Psoas muscle (tissue), 8 donors: Measurements from ENCODE around the gene CTNNBIP1. TPM values are rescaled to one million over a fixed set of nuclear protein-coding genes. Genes with fewer than 3 reads are reported as not detected.

Experiments used
- ATAC-seq, 4 donors: fragments of 200-7000 bp; cut with Tn5 transposase; one replicate each; pipeline ENCODE4 v1.9.1; 2020; ENCODE audit warnings: moderate library complexity in 3 of 4, mild to moderate bottlenecking in 2 of 4
- DNase-seq, 2 donors: peaks; one replicate each; pipeline ENCODE4 v3.0.0-alpha.2; 2020
- H3K27ac ChIP-seq: fragments of 200-600 bp; one replicate; pipeline ENCODE4 v1.8.0; 2022
- H3K27me3 ChIP-seq, 3 donors: fragments of 200-600 bp in 1 of 3; one replicate each; pipeline versions ENCODE4 v1.6.1 to v1.8.0; 2013 to 2022; ENCODE audit warnings: low read length in 2 of 3, mild to moderate bottlenecking in 2 of 3, moderate library complexity in 1 of 3; ENCODE audit not compliant: insufficient read depth in 3 of 3
- H3K36me3 ChIP-seq, 2 donors: fragments of 200-600 bp in 1 of 2; one replicate each; pipeline versions ENCODE4 v1.6.1 to v1.8.0; 2013 to 2022; ENCODE audit warnings: low read depth in 1 of 2, mild to moderate bottlenecking in 1 of 2, moderate library complexity in 1 of 2; ENCODE audit not compliant: insufficient read depth in 1 of 2
- H3K4me1 ChIP-seq: fragments of 200-600 bp; one replicate; pipeline ENCODE4 v1.8.0; 2022
- H3K4me3 ChIP-seq: fragments of 200-600 bp; one replicate; pipeline ENCODE4 v1.8.0; 2022; ENCODE audit warnings: mild to moderate bottlenecking
- H3K9me3 ChIP-seq: fragments of 200-600 bp; one replicate; pipeline ENCODE4 v1.8.0; 2022
- CTCF ChIP-seq: fragments of 200-600 bp; IDR thresholded peaks from one replicate; pipeline ENCODE4 v1.8.0; 2022; ENCODE audit warnings: antibody characterized with exemption
- WGBS, 3 donors: extraction: QIAGEN DNeasy Blood & Tissue Kit; methylation state at CpG; one replicate each; pipeline versions ENCODE4 v1.1.6 to v1.1.7; 2013; 5-methylcytosine and 5-hydroxymethylcytosine counted together
- intact Hi-C, 2 donors: fragments of 100-400 bp; cut with DNase I; formaldehyde crosslinking; loops; one replicate each; pipeline versions ENCODE4 v1.11.0 to v1.14.2; 2022
- polyA plus RNA-seq, 3 donors: library from polyadenylated mRNA; stranded (reverse); fragments of 200-250 nt; gene quantifications; one replicate each; pipeline ENCODE4 v1.2.3, GENCODE V29; 2013
- total RNA-seq, 4 donors: library from RNA; stranded (reverse); fragmentation: NEBNext Ultra II Directional in 2 of 4; extraction: Animal tissue kit (Norgen Biotek cat#: 25700) in 2 of 4; gene quantifications; one replicate each; pipeline versions ENCODE4 v1.2.1 to v1.2.4, GENCODE V29; 2021 to 2023
- donor health status: healthy with polysubstance abuse.
- donor health status: DM: no; HTN: no; CAD: no; lungs with moderate emphysema.
- donor health status: Bipolar disorder and iron deficiency.
- donor health status: healthy.
- donor health status: DM: yes; HTN: yes; CAD: no.
- donor health status: DM: no; HTN: no; CAD: no.
- donor health status: DM: no; HTN: no; CAD: no.
- donor health status: DM: yes; HTN: yes; CAD: no.

CTNNBIP1 gene
- total and polyA plus RNA-seq, 7 donors: 5.9 to 18.5 (median 12.7) TPM

GRCh38 chr1:9900142-9901043, 9.7 kb downstream of the CTNNBIP1 start:
- 41 to 72% (median 54%) methylated on average over 18 of the region's 18 CpGs for WGBS, 3 donors
- H3K27me3 ChIP-seq: no peaks in the 10 kb centered on the region
- H3K9me3 ChIP-seq: no peaks in the 10 kb centered on the region
- intact Hi-C loops: no loop called here
- TF ChIP-seq CTCF: no peak
- H3K36me3 ChIP-seq: no peaks in the 10 kb centered on the region
- H3K4me1 ChIP-seq: peaks cover 26% of the 10 kb centered on the region
- peak overlapping the region; percentile 61 for H3K27ac ChIP-seq
- ATAC-seq: peak; percentile 47 to 71 (median 65)
- peak in 1 of 2 donors; percentile 44 for DNase-seq
- peak overlapping the region; percentile 28 for H3K4me3 ChIP-seq

GRCh38 chr1:9894115-9894514, 16.0 kb downstream of the CTNNBIP1 start:
- ATAC-seq: no peak
- H3K4me3 ChIP-seq: no peak overlapping the region
- no peak for TF ChIP-seq CTCF
- 80 to 92% (median 85%) methylated on average over 3 of the region's 3 CpGs for WGBS, 3 donors
- intact Hi-C loops: no loop called here
- H3K9me3 ChIP-seq: no peaks in the 10 kb centered on the region
- peaks cover 21% of the 10 kb centered on the region for H3K4me1 ChIP-seq
- H3K27me3 ChIP-seq: no peaks in the 10 kb centered on the region
- no peaks in the 10 kb centered on the region for H3K36me3 ChIP-seq
- no peak for DNase-seq
- no peak overlapping the region for H3K27ac ChIP-seq

- H3K27me3 ChIP-seq: no peaks in the 10 kb centered on the region
- intact Hi-C loops: no loop called here
- no peaks in the 10 kb centered on the region for H3K36me3 ChIP-seq
- no peak overlapping the region for H3K4me3 ChIP-seq
- no peaks in the 10 kb centered on the region for H3K9me3 ChIP-seq
- peaks cover 16% of the 10 kb centered on the region for H3K4me1 ChIP-seq
- 72 to 76% (median 72%) methylated on average over 14 of the region's 14 CpGs for WGBS, 3 donors
- no peak for DNase-seq
- TF ChIP-seq CTCF: no peak
- ATAC-seq: peak in 1 of 4 donors; percentile 14
- peak overlapping the region; percentile 68 for H3K27ac ChIP-seq
These were observed 17.2 kb downstream of the CTNNBIP1 start for GRCh38 chr1:9892563-9893528.

- Histone ChIP-seq H3K36me3 (no peaks in the 10 kb centered on the region), H3K27ac (peak overlapping the region; percentile 69), H3K4me1 (peaks cover 16% of the 10 kb centered on the region), H3K4me3 (no peak overlapping the region), H3K9me3 (no peaks in the 10 kb centered on the region), H3K27me3 (no peaks in the 10 kb centered on the region)
- ATAC-seq: peak in 1 of 4 donors; percentile 24
- 52 to 57% (median 56%) methylated on average over 5 of the region's 5 CpGs for WGBS, 3 donors
- intact Hi-C loops: no loop called here
- no peak for TF ChIP-seq CTCF
- peak in 1 of 2 donors; percentile 35 for DNase-seq
These were observed 18.9 kb downstream of the CTNNBIP1 start for GRCh38 chr1:9891207-9891606.
